ENCODE data around the gene NFATC1.
A peak's percentile ranks its signal among the peaks of the same experiment; 100 is the strongest.

Gene NFATC1

GRCh38 chr18:79424008-79424565 is 28.4 kb downstream of the NFATC1 start:
- no peak for DNase-seq

DNA sequence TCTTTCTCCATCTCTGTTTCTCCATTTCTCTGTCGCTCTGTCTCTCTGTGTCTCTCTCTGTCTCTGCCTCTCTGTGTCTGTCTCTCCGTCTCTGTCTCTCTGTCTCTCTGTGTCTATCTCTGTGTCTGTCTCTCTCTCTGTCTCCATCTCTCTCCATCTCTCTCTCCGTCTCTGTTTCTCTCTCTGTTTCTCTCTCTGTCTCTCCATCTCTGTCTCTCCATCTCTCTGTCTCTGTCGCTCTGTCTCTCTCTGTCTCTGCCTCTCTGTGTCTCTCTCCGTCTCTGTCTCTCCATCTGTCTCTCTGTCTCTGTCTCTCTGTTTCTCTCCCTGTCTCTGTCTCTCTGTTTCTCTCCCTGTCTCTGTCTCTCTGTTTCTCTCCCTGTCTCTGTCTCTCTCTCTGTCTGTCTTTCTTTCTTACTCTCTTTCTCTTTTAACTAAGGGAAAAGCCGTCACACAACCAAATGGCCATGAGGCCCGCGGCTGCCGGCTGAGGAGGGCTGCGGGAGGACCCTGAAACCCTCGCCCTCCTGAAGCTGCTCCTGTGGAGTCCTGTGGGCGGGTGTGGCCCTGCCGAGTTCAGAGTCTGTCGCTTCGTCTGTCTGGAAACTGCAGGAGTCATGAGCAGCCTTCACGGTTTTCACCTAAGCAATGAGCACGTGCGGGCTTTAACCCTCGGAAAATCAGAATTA is 29.3 kb downstream of the NFATC1 start:
- no peak for DNase-seq

- no peak for DNase-seq
Measured at GRCh38 chr18:79425569-79425886, 29.8 kb downstream of the NFATC1 start.

GRCh38 chr18:79426376-79427300 is 30.9 kb downstream of the NFATC1 start:
- no peak for DNase-seq

DNA sequence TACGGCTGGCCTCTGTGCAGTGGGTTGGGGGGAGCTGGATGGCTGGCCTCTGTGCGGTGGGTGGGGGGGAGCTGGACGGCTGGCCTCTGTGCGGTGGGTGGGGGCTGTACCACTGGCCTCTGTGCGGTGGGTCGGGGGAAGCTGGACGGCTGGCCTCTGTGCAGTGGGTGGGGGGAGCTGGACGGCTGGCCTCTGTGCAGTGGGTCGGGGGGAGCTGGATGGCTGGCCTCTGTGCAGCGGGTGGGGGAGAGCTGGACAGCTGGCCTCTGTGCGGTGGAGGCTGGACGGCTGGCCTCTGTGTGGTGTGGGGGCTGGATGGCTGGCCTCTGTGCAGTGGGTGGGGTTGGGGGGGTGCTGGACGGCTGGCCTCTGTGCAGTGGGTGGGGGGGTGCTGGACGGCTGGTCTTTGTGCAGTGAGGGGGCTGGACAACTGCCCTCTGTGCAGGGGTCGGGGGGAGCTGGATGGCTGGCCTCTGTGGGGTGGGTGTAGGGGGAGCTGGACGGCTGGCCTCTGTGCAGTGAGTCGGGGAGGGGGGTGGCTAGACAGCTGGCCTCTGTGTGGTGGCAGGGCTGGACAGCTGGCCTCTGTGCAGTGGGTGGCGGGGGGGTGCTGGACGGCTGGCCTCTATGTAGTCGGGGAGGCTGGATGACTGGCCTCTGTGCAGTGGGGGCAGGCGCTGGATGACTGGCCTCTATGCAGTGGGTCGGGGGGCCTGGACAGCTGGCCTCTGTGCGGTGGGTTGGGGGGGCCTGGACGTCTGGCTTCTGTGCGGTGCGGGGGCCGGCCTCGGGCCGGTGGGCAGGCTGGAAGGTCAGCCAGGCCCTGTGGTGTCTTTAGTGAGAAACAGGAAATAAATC is 31.9 kb downstream of the NFATC1 start:
- DNase-seq: no peak

- DNase-seq: no peak
Measured at GRCh38 chr18:79428287-79428686, 32.6 kb downstream of the NFATC1 start.

- no peak for DNase-seq
Measured at GRCh38 chr18:79429381-79429780, 33.7 kb downstream of the NFATC1 start.

DNA sequence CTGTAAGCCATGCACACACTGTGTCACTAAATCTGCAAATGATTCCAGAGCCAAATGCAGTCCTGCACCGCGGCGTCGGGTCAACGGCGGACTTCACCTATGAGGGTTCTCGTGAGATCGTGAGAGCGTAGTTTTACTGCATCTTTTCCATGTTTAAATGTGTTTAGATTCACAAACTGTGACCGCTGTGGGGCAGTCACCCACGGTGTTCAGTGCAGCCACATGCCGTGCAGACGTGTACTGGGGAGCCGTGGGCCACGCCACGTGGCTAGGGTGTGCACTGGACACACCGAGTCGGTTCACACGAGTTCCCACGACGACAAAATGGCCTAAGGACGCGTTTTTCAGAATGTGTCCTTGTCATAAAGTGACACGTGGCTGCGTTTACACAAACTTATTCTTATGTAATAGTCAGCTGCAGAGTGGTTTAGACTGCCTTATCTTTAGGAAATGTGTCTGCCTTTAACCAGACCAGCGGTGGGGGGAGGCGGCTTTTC is 34.1 kb downstream of the NFATC1 start:
- no peak for DNase-seq

DNA sequence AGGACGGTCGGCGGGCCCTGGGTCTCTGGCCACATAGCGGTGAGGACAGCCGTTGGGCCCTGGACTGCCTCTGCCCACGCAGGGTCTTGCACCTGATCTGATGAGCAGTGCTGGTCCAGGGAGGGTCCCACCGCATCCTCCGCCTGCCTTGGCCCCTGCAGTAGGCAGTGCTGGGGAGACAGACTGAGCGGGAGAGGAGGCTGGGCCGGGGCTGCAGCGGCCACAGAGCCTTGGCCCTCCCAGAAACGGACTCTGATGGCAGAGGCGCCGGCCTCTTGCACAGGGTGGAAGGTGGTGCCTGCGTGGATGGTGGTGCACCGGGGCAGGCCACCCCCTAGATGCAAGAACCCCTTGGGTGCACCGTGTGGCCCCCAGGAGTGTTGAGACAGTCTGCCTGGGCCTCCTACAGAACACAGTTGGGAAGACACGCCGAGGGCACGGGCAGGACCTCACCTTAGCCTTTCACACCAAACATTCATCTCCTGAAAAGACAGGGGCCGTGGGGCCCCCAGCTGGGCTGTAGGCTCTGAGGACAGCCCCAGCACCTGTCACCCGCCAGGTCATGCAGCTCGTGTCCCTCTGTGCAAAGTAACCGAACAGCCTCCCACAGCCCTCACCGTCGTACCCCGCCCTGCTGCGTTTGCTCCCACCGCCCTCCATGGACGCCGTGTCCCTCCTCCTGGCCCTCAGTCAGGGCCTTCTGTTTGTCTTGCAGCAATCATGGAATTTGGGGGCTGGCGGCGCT is 36.8 kb downstream of the NFATC1 start:
- DNase-seq: no peak

DNA sequence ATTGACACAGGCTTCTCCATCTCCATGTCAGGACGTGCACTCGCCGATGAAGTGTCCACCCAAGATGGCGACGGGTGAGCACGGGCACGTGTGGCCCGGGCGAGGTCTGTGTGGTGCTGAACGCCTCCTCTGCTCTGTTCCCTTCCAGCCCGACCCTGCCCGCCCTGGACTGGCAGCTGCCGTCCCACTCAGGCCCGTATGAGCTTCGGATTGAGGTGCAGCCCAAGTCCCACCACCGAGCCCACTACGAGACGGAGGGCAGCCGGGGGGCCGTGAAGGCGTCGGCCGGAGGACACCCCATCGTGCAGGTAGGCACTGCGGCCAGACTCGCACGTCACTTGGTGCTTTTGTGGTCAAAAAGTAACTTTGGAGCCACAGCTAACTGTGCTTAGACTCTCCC is 37.7 kb downstream of the NFATC1 start:
- DNase-seq: no peak

GRCh38 chr18:79434607-79435401 is 39.1 kb downstream of the NFATC1 start:
- DNase-seq: no peak

DNA sequence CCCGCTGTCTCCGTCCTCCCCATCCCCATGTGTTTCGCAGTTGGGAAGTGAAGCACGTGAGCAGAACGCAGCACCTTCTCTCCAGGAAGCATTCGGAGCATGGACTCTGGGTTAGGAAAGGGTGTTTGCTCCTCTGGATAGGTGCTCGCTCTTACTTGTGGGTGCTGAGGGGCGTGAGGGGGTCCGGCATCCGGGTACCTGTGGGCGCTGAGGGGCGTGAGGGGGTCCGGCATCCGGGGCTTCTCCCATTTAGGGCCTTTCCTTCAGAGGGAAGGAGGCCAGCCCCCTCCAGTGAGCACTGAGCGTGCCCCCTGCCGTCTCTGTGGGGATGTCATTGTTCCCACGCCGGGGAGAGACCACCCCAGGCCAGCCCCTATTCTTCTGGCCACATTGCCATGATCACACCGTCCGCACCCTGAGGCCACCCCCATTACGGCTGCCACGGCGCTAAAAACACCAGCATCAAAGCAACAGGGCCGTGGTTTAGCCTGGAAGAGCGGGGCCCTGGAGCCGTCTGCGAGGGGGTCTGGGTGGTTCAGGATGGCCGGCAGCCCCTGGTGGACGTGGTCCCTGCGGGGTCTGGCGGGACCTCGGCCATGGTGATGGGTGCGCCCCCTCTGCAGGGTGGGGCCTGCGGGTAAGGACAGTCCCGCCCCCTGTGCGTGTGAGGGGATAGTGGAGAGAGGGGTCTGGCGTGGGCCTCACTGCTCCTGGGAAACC is 41.0 kb downstream of the NFATC1 start:
- DNase-seq: no peak

DNA sequence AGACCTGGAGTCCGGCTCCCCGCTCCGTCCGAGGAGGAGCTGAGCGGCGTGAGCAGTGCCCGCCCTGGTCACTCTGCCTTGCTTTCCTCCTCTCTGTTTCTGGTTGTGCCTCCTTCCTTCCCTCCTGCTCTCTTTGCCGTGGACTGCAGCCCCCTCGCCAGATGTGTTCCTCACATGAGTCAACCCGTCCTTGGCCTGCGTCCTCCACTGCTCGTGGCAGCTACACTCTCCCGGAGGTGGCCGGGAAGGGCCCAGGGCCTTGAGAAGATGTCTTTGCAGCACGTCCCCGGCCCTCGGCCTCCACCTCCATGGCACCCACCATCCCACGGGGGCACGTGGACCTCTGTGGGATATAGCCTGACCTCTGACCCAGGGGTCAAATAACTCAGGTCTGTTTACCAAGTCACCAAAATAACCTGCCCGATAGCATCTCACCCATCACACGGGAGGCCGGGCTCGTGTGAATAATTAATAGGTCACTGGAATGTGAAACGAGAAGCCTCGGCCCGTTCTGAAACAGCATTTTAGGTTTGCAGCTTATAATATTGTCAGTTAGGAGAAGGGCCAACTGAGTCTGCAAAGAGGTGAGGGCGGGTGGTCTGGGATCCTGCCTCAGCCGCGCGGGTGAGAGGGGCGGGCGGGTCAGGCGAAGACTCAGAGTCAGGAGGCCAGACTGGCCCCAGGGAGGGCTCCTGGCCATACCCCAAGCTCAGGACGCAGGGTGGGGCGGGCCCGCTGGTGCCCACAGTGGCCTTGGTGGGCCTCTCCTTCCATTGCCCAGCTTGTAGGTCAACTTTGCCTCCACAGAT is 42.6 kb downstream of the NFATC1 start:
- no peak for DNase-seq

DNA sequence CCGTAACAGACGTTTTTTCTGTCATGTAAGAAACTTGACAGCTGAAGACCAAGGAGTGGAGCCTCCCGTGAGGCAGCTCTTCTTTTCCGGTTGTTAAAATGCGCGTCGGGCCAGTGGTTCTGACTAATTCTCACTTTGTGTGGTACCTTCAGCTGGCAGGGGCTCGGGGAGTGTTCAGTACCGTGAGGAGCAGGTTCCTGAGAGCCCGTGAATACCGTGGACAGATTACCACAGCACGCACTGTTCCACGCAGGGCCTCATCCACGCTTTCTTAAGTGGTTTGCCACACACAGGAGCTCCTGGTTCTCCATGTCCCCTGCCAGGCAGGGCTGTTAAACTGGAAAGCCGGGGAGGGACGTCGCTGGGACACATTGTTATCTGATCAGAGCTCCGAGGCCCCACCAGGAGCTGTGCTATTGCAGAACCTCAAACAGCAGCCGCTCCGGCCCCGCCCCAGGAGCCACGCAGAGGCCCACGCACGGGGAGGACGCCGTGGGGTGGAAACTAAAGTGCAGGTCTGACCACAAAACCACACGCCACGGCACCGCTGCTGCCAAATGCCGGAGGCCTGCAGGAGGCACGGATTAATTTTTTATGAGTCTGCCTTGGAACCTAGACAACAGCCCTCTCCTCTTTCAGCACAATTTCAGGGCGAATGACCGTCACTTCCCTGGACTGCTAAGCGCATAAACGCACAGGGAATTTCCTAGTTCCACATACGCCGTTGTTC is 43.3 kb downstream of the NFATC1 start:
- DNase-seq: peak; percentile 31 to 60 (median 46)

- no peak for DNase-seq
Measured at GRCh38 chr18:79439628-79440023, 43.9 kb downstream of the NFATC1 start.

DNA sequence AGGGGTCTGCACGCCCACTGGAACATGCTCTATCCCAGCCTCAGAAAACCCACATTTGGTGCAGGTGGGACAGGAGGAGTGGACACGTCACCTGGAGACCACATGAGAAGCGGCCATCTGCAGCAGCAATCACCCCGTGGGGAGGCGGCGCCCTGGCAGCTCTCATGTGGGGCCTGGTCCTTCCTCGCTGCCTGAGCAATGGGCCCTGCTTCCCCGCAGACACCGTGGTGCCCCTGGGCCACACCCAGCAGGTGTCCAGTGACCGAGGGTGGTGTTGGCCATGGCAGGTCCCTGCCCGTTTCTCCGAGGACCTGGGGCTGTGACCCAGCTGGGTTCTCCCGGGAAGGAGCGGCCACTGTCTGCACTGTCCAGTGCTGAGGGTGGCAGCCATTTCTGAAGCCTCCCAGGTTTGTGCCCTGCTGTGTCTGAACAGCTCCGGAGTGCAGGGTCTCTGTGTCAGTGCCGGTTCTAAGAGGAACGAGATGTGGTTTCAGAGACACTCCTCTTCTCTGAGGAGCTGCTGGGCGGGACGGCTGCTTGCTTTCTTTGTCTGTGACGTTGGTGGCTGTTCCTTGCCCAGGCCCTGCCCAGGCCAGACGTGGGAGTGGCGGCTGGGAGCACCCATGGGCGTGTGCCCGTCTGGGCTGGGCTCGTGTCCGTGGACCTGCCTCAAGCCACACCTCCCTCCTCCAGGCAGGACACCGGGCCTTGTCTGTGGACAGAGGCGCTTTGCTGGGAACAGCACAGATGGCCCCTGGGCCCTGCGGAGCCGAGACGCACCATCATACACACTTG is 44.8 kb downstream of the NFATC1 start:
- no peak for DNase-seq

- DNase-seq: no peak
Measured at GRCh38 chr18:79441420-79441819, 45.7 kb downstream of the NFATC1 start.
